ENCODE measurements around the gene SMIM29. TPM values are rescaled to one million over a fixed set of nuclear protein-coding genes. Genes with fewer than 3 reads are reported as not detected.

Gene SMIM29
- total RNA-seq, 2 experiments from 2014 or later: 22.0 to 23.9 TPM

GRCh38 chr6:34204693-34205092 is 44.1 kb downstream of the SMIM29 start:
- ATAC-seq (ENCODE audit: poor library complexity): no peak
- Mint-ChIP-seq H3K9me3 (no peaks in the 10 kb centered on the region), H3K36me3 (ENCODE audit: low read depth) (no peaks in the 10 kb centered on the region), H3K27me3 (no peaks in the 10 kb centered on the region), H3K4me1 (ENCODE audit: low read depth) (peaks cover 5% of the 10 kb centered on the region), H3K4me3 (no peak overlapping the region), H3K27ac (no peak overlapping the region)
- ChIA-PET CTCF (interaction anchor here (1.2 kb wide), 1 partner anchor 9 kb away, joined by 3 read pairs; no protein-coding TSS in a partner anchor), POLR2A (interaction anchor here (0.9 kb wide), 1 partner anchor 32 kb away, joined by 3 read pairs; the partner anchor contains the start of gene HMGA1)
- no peak for TF ChIP-seq CTCF (IDR thresholded peaks at IDR 0.05)
- no peaks in the 10 kb centered on the region for H3K9me3 ChIP-seq (ENCODE audit: control insufficient read depth in 1 of 2, insufficient read depth in 1 of 2, low read length in 2 of 2)
- H3K27me3 ChIP-seq (ENCODE audit: control insufficient read depth in 1 of 2, insufficient read depth in 2 of 2, low read length in 2 of 2): no peaks in the 10 kb centered on the region
- DNase-seq: no peak
- no peak overlapping the region for H3K4me3 ChIP-seq (ENCODE audit: low read length)
- H3K4me1 ChIP-seq (ENCODE audit: insufficient read depth, low read length): peaks cover 10% of the 10 kb centered on the region
- intact Hi-C loops (cut with DNase I, micrococcal nuclease): no loop called here
- H3K27ac ChIP-seq (ENCODE audit: low read depth in 1 of 2, low read length in 2 of 2): no peak overlapping the region
- no peaks in the 10 kb centered on the region for H3K36me3 ChIP-seq (ENCODE audit: insufficient read depth, low read length)

GRCh38 chr6:34202329-34203201 is 46.2 kb downstream of the SMIM29 start:
- Mint-ChIP-seq H3K27me3 (no peaks in the 10 kb centered on the region), H3K4me3 (no peak overlapping the region), H3K4me1 (ENCODE audit: low read depth) (peaks cover 2% of the 10 kb centered on the region), H3K27ac (no peak overlapping the region), H3K9me3 (no peaks in the 10 kb centered on the region), H3K36me3 (ENCODE audit: low read depth) (no peaks in the 10 kb centered on the region)
- Histone ChIP-seq H3K4me1 (ENCODE audit: insufficient read depth, low read length) (peaks cover 6% of the 10 kb centered on the region), H3K36me3 (ENCODE audit: insufficient read depth, low read length) (no peaks in the 10 kb centered on the region), H3K9me3 (ENCODE audit: control insufficient read depth in 1 of 2, insufficient read depth in 1 of 2, low read length in 2 of 2) (no peaks in the 10 kb centered on the region), H3K4me3 (ENCODE audit: low read length) (no peak overlapping the region), H3K27ac (ENCODE audit: low read depth in 1 of 2, low read length in 2 of 2) (no peak overlapping the region), H3K27me3 (ENCODE audit: control insufficient read depth in 1 of 2, insufficient read depth in 2 of 2, low read length in 2 of 2) (no peaks in the 10 kb centered on the region)
- DNase-seq: no peak
- ChIA-PET CTCF (no interaction called here), POLR2A (interaction anchor here (1.3 kb wide), 1 partner anchor 34 kb away, joined by 3 read pairs; the partner anchor contains the start of gene HMGA1)
- ATAC-seq (ENCODE audit: poor library complexity): no peak
- intact Hi-C loops (cut with DNase I, micrococcal nuclease): no loop called here
- no peak for TF ChIP-seq CTCF (IDR thresholded peaks at IDR 0.05)

GRCh38 chr6:34201455-34202107 is 47.2 kb downstream of the SMIM29 start:
- TF ChIP-seq CTCF (IDR thresholded peaks at IDR 0.05): no peak
- H3K27me3 Mint-ChIP-seq: no peaks in the 10 kb centered on the region
- DNase-seq (no peak), ATAC-seq (ENCODE audit: poor library complexity) (no peak)
- H3K4me3 ChIP-seq (ENCODE audit: low read length): no peak overlapping the region
- H3K9me3 ChIP-seq (ENCODE audit: control insufficient read depth in 1 of 2, insufficient read depth in 1 of 2, low read length in 2 of 2): no peaks in the 10 kb centered on the region
- peaks cover under 1% of the 10 kb centered on the region for H3K4me1 Mint-ChIP-seq (ENCODE audit: low read depth)
- no peaks in the 10 kb centered on the region for H3K36me3 Mint-ChIP-seq (ENCODE audit: low read depth)
- CTCF ChIA-PET: no interaction called here
- H3K4me1 ChIP-seq (ENCODE audit: insufficient read depth, low read length): peaks cover 4% of the 10 kb centered on the region
- intact Hi-C loops (cut with DNase I, micrococcal nuclease): no loop called here
- no peaks in the 10 kb centered on the region for H3K9me3 Mint-ChIP-seq
- H3K27ac Mint-ChIP-seq: no peak overlapping the region
- H3K4me3 Mint-ChIP-seq: no peak overlapping the region
- no peaks in the 10 kb centered on the region for H3K27me3 ChIP-seq (ENCODE audit: control insufficient read depth in 1 of 2, insufficient read depth in 2 of 2, low read length in 2 of 2)
- POLR2A ChIA-PET: interaction anchor here (1.3 kb wide), 1 partner anchor 35 kb away, joined by 3 read pairs; the partner anchor contains the start of gene HMGA1
- H3K36me3 ChIP-seq (ENCODE audit: insufficient read depth, low read length): no peaks in the 10 kb centered on the region
- no peak overlapping the region for H3K27ac ChIP-seq (ENCODE audit: low read depth in 1 of 2, low read length in 2 of 2)

Measured in CD4-positive, alpha-beta T cell (primary cell).